22Rv1 (cell line): ENCODE measurements around the gene IMPA2.

Experiments used
- H3K27ac ChIP-seq: fragments of 450-650 bp; 2 replicates; pipeline ENCODE4 v1.5.1; 2017
- ZFX ChIP-seq: fragments of 450-650 bp; IDR thresholded peaks from 2 replicates; pipeline ENCODE4 v1.6.1; 2017; ENCODE audit warnings: antibody characterized with exemption, borderline replicate concordance
- TF ChIP-seq, protein P1 (sequence below): fragments of 450-650 bp; IDR thresholded peaks from 2 replicates; pipeline ENCODE4 v1.5.1; 2017; ENCODE audit warnings: mild to moderate bottlenecking

IMPA2 gene

DNA sequence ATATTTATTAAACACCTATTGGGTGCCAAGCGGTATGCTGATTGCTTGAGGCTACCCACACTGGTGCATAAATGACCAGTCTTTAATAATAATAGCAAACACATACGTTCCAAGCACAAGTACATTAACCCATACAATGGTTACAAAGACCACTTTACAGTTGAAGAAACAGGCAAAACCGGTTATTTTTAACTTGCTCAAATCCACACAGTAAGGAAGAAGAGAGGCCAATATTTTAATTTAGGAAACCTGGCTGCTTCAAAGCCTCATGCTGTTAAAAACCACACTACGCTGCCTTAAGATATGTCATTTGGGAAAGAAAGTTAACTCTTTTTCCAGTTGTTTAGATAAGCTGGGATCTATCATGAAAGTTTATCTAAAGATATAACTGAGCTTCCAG lies 2.4 kb upstream of the IMPA2 start:
- H3K27ac ChIP-seq, result no peak overlapping the region
- TF ChIP-seq ZFX, result no peak
- TF ChIP-seq, protein P1, sequence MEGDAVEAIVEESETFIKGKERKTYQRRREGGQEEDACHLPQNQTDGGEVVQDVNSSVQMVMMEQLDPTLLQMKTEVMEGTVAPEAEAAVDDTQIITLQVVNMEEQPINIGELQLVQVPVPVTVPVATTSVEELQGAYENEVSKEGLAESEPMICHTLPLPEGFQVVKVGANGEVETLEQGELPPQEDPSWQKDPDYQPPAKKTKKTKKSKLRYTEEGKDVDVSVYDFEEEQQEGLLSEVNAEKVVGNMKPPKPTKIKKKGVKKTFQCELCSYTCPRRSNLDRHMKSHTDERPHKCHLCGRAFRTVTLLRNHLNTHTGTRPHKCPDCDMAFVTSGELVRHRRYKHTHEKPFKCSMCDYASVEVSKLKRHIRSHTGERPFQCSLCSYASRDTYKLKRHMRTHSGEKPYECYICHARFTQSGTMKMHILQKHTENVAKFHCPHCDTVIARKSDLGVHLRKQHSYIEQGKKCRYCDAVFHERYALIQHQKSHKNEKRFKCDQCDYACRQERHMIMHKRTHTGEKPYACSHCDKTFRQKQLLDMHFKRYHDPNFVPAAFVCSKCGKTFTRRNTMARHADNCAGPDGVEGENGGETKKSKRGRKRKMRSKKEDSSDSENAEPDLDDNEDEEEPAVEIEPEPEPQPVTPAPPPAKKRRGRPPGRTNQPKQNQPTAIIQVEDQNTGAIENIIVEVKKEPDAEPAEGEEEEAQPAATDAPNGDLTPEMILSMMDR, result no peak

- H3K27ac ChIP-seq, result peak overlapping the region; percentile 90
- TF ChIP-seq, protein P1, result no peak
- no peak for TF ChIP-seq ZFX
These were observed 1.2 kb upstream of the IMPA2 start for GRCh38 chr18:11980163-11980493.

GRCh38 chr18:11980494-11981191 lies 664 bp upstream of the IMPA2 start:
- no peak for TF ChIP-seq ZFX
- TF ChIP-seq, protein P1, result peak; percentile 27
- H3K27ac ChIP-seq, result peak overlapping the region; percentile 90

DNA sequence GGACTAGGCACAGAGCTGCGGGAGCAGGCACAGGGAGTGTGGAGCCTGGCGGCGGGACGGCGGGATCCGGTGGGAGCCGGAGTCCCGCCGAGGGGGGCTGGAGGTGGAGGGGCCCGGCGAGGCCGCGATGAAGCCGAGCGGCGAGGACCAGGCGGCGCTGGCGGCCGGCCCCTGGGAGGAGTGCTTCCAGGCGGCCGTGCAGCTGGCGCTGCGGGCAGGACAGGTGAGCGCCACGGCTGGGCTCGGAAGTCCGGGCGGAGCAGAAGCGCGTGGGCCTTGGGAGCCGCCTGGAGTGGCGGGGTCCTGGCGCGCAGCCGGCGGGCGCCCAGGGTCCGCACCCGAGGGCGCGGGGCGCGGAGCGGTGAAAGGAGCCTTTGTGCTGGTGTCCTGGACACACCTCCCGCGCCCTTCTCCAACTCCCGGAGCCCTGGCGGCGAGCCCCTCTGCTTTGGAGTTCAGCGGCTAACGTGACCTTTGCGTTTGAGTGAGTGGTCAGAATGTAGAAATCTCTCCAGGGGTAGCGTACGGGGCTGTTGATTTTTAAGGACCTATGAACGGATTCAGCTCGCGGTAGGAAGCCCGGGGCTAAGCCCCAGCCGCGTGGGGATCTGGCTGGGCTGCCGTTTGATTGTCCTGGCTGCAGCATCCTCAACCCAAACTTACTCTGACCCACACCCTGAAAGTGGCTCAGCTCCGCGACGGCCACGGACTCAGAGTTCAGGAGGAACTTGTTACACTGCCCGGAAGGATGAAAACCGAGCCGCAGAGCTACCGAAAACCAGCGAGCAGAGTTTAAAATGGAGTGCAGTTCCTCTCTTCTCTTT lies 448 bp downstream of the IMPA2 start:
- H3K27ac ChIP-seq, result peak overlapping the region; percentile 70
- TF ChIP-seq, protein P1, result peak; percentile 3; the same call in 1 of the 2 replicates
- no peak for TF ChIP-seq ZFX

DNA sequence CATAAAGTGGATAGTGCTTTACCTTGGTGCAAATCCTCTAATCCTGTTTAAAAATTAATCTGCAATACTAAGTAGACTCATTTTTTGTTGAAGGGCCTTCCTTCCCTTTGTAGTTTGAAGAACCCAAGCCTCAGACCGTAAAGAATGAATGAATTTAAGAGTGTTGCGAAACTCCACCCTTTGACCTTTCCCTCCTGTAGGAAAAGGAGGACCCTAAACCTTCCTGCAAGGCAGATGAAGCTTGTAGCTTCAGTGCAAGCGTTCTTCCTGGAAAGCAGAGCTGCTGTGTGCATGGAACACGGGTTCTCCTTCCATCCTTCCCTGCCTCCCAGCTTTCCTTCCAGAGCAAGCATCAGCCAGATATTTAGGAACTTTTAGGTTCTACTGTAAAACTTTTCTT lies 1.7 kb downstream of the IMPA2 start:
- H3K27ac ChIP-seq, result no peak overlapping the region
- TF ChIP-seq, protein P1, result no peak
- TF ChIP-seq ZFX, result no peak

- no peak overlapping the region for H3K27ac ChIP-seq
- no peak for TF ChIP-seq ZFX
- TF ChIP-seq, protein P1, result no peak
These were observed 2.3 kb downstream of the IMPA2 start for GRCh38 chr18:11983592-11983991.

DNA sequence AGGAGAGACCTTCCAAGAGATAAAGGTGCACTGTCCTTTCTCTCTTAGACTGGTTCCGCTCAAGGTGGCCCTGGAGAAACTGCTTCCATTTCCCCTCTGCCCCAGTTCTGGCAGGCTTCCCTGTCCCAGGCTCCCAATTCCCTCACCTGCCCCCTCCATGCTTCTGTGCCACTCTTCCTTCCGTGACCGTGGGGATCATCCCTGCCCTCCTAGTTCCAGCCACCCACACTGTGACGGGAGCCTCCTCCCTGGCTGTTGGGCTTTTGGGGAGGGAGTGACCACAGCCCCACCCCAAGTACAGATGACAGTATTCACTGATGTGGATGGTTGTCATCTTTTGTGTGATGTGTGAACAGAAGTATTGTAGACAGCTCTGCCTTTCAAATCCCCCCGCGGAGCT lies 2.8 kb downstream of the IMPA2 start:
- no peak overlapping the region for H3K27ac ChIP-seq
- no peak for TF ChIP-seq ZFX
- TF ChIP-seq, protein P1, result no peak
